HG02938 (cell line): Measurements from ENCODE around the gene BSG.
"Not testable (repeated sequence)": the region's sequence is repeated elsewhere in the genome, so short reads cannot be mapped to it uniquely, and the experiment has no call there.

Experiments used
- ATAC-seq: cut with Tn5 transposase; IDR thresholded peaks from one replicate; pipeline ENCODE4 v1.9.1; 2021; ENCODE audit warnings: mild to moderate bottlenecking, moderate library complexity; ENCODE audit not compliant: unreplicated experiment

The BSG gene

DNA sequence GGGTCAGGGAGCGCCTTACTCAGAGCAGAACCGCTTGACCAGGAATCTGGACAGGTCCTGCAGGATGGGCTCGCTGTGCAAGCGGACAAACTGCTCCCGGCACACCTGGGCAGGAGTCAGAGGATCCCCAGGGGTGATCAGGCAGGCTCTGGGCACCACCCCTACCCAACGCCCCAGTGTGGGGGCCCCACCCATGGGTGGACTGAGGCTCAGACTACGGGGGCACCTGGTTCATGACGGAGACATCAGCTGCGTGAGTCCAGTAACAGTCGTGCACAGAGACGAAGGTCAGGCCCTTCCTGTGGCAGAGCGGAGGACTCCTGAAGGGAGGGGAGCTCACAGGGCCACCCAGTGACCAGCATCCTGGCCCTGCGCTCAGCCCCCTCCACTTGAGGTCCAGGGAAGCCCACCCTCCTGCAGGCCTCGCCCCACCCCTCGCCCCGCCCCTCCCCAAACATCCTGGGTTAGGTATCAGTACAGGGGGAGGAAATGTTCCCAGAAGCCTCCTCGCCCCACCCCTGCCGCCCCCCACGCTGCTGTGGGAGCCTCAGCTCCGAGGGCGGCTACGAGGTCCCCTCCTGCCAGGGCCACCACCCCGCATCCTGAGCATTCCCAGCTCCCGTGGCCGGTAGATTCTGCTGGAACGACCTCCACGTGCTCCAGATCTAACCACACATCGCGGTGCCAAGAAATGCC is 45.3 kb downstream of the BSG start:
- ATAC-seq, result no peak

- ATAC-seq, result no peak
Measured at GRCh38 chr19:618247-618619, 45.8 kb downstream of the BSG start.

DNA sequence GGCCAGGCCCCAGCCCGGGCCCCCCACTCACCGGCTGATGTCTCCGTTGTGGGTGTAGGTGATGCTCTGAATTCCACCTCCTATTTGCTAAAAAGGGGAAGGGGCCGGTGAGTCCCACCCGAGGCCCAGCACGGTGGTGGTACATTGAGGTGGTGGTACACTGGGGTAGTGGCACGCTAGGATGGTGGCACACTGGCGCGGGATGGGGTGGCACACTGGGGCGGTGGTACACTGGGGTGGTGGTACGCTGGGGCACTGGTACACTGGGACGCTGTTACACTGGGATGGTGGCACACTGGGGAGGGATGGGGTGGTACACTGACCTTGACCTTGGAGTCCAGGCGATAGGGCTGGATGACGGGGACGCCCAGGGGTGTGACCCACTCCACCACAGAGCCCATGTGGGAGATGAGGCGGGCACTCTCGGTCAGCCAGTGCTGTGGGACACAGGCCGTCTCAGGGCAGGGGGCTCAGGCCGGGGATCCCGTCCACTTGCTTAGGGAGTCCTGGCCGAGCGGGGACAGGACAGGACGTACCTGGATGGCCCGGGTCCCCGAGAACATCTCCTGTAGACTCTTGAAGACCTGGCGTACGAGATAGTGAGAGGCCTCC is 46.4 kb downstream of the BSG start:
- ATAC-seq, result no peak

DNA sequence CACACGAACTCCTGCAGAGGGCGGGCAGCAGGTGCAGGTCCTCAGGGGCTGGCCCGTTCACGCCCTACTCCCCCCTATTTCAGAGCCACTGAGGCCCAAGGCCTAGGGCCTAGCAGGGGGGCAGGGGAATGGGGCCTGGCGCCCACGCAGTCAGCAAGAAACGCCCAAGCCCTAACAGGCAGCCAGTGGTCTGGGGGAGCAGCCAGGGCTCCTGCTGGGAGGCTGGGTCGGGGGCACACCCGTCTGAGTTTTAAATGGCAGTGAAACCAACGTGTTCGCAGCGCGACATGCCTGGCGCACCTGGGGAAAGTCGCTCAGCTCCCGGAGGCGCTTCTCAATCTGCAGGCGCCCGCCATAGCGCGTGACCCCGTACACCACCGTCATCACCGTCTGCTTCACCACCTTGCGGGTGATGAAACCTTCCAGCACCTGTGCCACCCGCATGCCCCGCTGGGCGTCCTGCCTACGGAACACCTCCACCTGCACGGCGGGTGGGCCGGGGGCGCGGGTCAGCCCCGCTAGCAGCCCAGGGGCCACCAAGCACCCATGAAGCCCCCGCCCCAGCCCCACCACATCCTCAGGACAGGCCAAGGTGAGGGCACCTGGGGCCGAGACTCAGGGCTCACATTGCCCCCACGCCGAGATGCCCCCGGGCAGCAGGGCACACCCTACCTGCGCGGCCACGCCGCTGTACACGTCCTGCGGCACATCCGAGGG is 47.0 kb downstream of the BSG start:
- no peak for ATAC-seq

DNA sequence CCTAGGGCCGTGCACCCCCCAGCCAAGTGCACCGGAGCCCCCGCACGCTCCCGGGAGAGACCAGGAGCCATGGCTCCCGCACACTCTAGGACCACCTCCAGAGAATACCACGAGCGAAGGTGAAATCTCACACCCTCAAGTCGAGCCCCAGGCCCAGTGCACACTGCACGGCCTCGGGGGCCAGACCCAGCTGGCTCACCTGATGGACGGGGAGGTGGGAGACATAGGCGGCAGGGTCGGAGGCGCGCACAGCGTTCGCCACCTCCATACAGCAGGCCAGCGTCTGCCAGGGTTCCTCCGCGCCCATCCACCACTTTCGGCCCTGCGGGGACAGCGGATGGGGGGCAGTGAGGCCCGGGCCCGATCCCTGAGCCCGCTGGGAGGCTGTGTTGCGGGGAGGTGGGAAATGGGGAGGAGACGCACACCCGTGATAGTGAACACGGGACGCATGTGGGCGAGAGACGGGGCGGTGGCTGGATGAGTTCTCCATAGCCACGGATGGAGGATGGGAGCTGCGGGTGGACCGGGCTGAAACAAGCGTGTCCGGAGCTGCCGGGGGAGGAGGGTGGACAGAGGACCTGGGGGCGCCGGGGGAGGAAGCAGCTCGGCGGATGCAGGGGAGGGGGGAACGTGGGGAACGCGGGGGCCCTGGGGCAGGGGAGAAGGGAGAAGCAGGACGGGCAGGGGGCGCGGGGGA is 47.9 kb downstream of the BSG start:
- ATAC-seq, result no peak

- ATAC-seq, result not testable (repeated sequence)
Measured at GRCh38 chr19:621191-621590, 48.8 kb downstream of the BSG start.

DNA sequence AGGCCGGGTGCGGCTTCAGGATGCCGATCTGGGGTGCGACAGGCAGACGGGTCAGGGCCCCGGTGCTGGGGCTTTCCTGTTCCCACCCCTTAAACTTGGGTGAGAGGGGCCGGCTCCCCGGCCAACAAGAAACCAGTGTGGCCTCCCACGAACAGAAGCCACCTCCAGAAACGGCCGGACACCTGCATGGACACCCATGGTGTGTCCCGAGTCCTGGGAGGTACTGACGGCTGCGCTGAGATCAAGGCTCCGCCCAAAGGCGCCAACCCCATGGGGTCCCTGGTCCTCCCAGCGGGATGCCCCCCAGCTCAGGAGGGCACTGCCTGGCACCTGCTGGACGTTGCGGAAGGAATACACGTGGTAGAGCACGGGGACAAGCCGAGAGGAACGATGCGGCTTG is 49.4 kb downstream of the BSG start:
- ATAC-seq, result no peak

DNA sequence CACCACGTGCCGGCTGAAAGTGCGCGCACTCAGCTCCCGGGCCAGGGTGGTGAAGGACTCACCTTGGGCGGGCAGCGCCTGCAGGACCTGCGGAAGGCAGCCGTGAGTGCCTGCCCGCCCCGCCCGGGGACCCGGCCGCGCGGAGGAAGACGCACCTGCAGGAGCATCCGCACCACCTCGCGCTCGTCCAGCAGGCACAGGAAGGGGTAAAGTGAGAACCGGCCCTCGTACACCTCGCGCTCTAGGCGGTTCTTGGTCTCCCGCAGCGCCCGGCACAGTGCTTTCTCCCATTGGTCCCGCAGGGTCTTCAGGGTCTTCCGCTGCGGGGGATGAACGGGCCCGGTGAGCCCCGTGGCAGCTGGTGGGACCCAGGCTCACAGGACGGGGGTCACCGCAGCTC is 50.3 kb downstream of the BSG start:
- ATAC-seq, result no peak

GRCh38 chr19:623175-623916 is 51.0 kb downstream of the BSG start:
- ATAC-seq, result no peak

DNA sequence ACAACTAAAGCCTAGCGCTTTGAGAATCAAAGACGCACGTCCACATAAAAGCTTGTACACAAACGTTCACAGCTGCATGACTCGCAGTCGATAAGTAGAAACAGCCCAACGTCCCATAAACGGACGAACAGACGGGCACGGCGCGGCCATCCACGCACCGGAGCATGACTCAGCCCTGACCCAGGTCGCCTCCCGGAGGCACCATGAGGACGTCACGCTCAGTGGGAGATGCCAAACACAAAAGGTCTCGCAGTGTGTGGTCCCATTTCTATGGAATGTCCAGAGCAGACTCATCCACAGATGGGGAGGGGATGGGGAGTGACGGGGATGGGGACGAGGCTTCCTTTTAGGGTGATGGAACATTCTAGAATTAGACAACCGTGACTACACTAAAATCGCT is 51.6 kb downstream of the BSG start:
- ATAC-seq, result no peak

- ATAC-seq, result no peak
Measured at GRCh38 chr19:624433-625109, 52.2 kb downstream of the BSG start.

DNA sequence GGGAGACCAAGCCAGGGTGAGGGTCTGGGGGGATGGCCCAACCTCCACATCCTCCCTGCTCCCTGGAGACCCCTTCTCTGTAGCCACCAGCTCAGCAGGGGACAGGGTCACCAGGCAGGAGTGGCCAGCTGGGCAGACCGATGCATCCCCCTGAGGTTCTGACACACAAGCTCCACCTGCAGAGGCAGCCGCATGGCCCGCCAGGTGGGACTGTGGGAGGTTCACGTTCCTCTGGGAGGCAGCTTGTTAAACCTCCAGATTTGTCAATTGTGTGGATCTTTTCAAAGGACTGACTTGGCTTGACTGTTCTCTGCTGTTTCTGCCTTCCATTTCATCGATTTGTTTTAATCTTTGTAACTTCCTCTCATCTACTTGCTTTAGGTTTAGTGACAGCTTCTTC is 52.9 kb downstream of the BSG start:
- no peak for ATAC-seq

GRCh38 chr19:626566-626965 is 54.2 kb downstream of the BSG start:
- ATAC-seq, result not testable (repeated sequence)

DNA sequence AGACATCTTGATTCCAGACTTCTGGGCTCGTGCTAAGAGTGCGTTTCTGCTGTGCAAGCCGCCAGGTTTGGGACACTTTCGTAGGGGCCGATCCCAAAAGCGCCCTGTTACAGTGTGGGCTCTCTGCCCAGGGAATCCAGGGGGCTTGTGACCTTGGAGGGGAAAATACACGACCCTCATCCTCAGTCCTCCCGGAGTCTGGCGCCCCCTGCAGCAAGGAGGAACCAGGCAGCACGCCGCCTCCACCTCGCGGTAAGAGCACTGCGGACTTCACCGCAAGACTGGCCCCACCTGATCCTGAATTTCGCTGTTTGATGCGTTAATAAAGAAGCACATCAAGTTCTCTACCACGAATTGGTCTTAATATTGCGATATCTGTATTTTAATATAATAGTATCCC is 55.8 kb downstream of the BSG start:
- no peak for ATAC-seq

- not testable (repeated sequence) for ATAC-seq
Measured at GRCh38 chr19:629515-629914, 57.1 kb downstream of the BSG start.

- ATAC-seq, result no peak
Measured at GRCh38 chr19:629961-630714, 57.7 kb downstream of the BSG start.

GRCh38 chr19:632579-633067 is 60.2 kb downstream of the BSG start:
- ATAC-seq, result no peak
